Ovary (tissue), 9 donors: ENCODE data around the gene BNIP3. TPM values are rescaled to one million over a fixed set of nuclear protein-coding genes. Genes with fewer than 3 reads are reported as not detected.

Experiments used
- DNase-seq, 5 donors: peaks; one replicate each; pipeline ENCODE4 v3.0.0-alpha.2; 2019 to 2020
- H3K27ac ChIP-seq, 2 donors: fragments of 200-600 bp; one replicate each; pipeline versions ENCODE4 v1.5.1 to v1.8.0; 2019 to 2022
- H3K27me3 ChIP-seq: fragments of 200-600 bp; one replicate; pipeline ENCODE4 v1.8.0; 2022
- H3K36me3 ChIP-seq: fragments of 200-600 bp; sonication (generic); one replicate; pipeline ENCODE4 v1.5.1; 2019
- H3K4me1 ChIP-seq: one replicate; pipeline ENCODE4 v1.8.1; 2013; ENCODE audit warnings: mild to moderate bottlenecking, moderate library complexity; ENCODE audit not compliant: insufficient read depth
- H3K4me3 ChIP-seq: fragments of 200-600 bp; sonication (generic); one replicate; pipeline ENCODE4 v1.5.1; 2017
- H3K9me3 ChIP-seq, 2 donors: fragments of 200-600 bp in 1 of 2; sonication (generic) in 1 of 2; one replicate each; pipeline versions ENCODE4 v1.5.1 to v1.8.1; 2013 to 2019; ENCODE audit warnings: mild to moderate bottlenecking in 1 of 2, moderate library complexity in 1 of 2
- EP300 ChIP-seq: sonication (generic); formaldehyde crosslinking; IDR thresholded peaks from one replicate; pipeline ENCODE4 v1.6.1; 2017; ENCODE audit warnings: antibody characterized with exemption
- POLR2A ChIP-seq: fragments of 450-650 bp; IDR thresholded peaks from one replicate; pipeline ENCODE4 v1.6.1; 2017; ENCODE audit warnings: antibody characterized with exemption, mild to moderate bottlenecking, moderate library complexity
- WGBS, 3 donors: extraction: QIAGEN DNeasy Blood & Tissue Kit in 1 of 3; methylation state at CpG; one replicate each; pipeline versions ENCODE4 v1.1.5 to v1.1.7; 2013 to 2017; 5-methylcytosine and 5-hydroxymethylcytosine counted together
- intact Hi-C, 4 donors: fragments of 100-400 bp; cut with DNase I; formaldehyde crosslinking; loops; one replicate each; pipeline versions ENCODE4 v1.11.0 to v1.15.1; 2022 to 2023
- polyA plus RNA-seq, 2 donors: library from polyadenylated mRNA; stranded (reverse); fragments of 200-250 nt in 1 of 2; fragments of 350-450 nt in 1 of 2; fragmentation: Illumina TruSeq in 1 of 2; extraction: RNeasy Lipid Tissue Mini Kit (QIAGEN cat#74804) in 1 of 2; gene quantifications; one replicate each; pipeline ENCODE4 v1.2.3, GENCODE V29; 2013 to 2014
- total RNA-seq, 7 donors: library from RNA; depleted of rRNA in 2 of 7; stranded (reverse); fragments of >200 nt in 2 of 7; fragmentation: NEBNext Ultra II Directional in 3 of 7; extraction: Animal tissue kit (Norgen Biotek cat#: 25700) in 3 of 7; gene quantifications; one replicate each; pipeline versions ENCODE4 v1.1.0 to v1.2.4, GENCODE V29; 2016 to 2023
- TF ChIP-seq, protein P1 (sequence below), 3 donors: fragments of 450-650 bp in 2 of 3; fragments of 200-600 bp in 1 of 3; IDR thresholded peaks; one replicate each; pipeline versions ENCODE4 v1.5.1 to v1.8.0; 2016 to 2022; ENCODE audit warnings: antibody characterized with exemption in 3 of 3, mild to moderate bottlenecking in 1 of 3
- donor health status: DM: no; HTN: no; CAD: no; lungs with moderate emphysema.
- donor health status: DM: no; HTN: no; CAD: no.
- donor health status: Bipolar disorder and iron deficiency.
- donor health status: DM: yes; HTN: yes; CAD: no.
- donor health status: DM: no; HTN: no; CAD: no.
- donor health status: DM: yes; HTN: yes; CAD: no.

BNIP3 gene
- total and polyA plus RNA-seq, 9 donors: 39.8 to 166 (median 61.9) TPM

DNA sequence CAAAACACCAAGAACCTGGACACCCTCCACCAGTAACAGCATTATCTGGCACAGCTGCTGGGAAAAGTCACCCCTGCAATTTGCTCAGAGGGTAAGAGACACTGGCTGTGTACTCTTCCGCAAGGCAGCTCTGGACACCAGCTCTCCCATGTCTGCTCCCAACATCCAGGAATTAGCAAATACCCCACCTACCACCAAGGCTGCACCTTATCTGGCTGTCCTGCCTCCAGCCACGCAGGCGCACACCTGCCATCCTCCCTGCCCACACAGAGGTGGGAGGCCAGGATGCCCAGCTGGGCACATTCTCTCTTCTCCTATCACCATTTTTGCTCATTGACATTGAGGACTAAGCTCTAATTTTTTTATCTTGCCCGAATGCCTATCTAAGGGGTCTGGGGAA, 20.3 kb upstream of the BNIP3 start:
- Histone ChIP-seq H3K27me3 (no peaks in the 10 kb centered on the region), H3K36me3 (no peaks in the 10 kb centered on the region), H3K27ac (peak overlapping the region; percentile 38 to 44), H3K4me1 (peaks cover 19% of the 10 kb centered on the region), H3K4me3 (no peak overlapping the region), H3K9me3 (no peaks in the 10 kb centered on the region)
- TF ChIP-seq, protein P1, sequence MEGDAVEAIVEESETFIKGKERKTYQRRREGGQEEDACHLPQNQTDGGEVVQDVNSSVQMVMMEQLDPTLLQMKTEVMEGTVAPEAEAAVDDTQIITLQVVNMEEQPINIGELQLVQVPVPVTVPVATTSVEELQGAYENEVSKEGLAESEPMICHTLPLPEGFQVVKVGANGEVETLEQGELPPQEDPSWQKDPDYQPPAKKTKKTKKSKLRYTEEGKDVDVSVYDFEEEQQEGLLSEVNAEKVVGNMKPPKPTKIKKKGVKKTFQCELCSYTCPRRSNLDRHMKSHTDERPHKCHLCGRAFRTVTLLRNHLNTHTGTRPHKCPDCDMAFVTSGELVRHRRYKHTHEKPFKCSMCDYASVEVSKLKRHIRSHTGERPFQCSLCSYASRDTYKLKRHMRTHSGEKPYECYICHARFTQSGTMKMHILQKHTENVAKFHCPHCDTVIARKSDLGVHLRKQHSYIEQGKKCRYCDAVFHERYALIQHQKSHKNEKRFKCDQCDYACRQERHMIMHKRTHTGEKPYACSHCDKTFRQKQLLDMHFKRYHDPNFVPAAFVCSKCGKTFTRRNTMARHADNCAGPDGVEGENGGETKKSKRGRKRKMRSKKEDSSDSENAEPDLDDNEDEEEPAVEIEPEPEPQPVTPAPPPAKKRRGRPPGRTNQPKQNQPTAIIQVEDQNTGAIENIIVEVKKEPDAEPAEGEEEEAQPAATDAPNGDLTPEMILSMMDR (IDR thresholded peaks at IDR 0.05): no peak
- TF ChIP-seq EP300: no peak
- no peak for TF ChIP-seq POLR2A
- DNase-seq: no peak
- intact Hi-C loops: no loop called here
- WGBS, 3 donors: 46 to 66% (median 66%) methylated on average over 4 of the region's 4 CpGs

- Histone ChIP-seq H3K27me3 (no peaks in the 10 kb centered on the region), H3K4me1 (peaks cover 25% of the 10 kb centered on the region), H3K27ac (peak overlapping the region; percentile 38 to 44), H3K36me3 (no peaks in the 10 kb centered on the region), H3K9me3 (no peaks in the 10 kb centered on the region), H3K4me3 (no peak overlapping the region)
- peak in 4 of 5 donors; percentile 51 to 69 (median 57) for DNase-seq
- TF ChIP-seq, protein P1 (IDR thresholded peaks at IDR 0.05): no peak
- no peak for TF ChIP-seq POLR2A
- intact Hi-C loops: no loop called here
- 35 to 47% (median 40%) methylated on average over 15 of the region's 15 CpGs for WGBS, 3 donors
These were observed 19.7 kb upstream of the BNIP3 start for GRCh38 chr10:132001238-132001972.

DNA sequence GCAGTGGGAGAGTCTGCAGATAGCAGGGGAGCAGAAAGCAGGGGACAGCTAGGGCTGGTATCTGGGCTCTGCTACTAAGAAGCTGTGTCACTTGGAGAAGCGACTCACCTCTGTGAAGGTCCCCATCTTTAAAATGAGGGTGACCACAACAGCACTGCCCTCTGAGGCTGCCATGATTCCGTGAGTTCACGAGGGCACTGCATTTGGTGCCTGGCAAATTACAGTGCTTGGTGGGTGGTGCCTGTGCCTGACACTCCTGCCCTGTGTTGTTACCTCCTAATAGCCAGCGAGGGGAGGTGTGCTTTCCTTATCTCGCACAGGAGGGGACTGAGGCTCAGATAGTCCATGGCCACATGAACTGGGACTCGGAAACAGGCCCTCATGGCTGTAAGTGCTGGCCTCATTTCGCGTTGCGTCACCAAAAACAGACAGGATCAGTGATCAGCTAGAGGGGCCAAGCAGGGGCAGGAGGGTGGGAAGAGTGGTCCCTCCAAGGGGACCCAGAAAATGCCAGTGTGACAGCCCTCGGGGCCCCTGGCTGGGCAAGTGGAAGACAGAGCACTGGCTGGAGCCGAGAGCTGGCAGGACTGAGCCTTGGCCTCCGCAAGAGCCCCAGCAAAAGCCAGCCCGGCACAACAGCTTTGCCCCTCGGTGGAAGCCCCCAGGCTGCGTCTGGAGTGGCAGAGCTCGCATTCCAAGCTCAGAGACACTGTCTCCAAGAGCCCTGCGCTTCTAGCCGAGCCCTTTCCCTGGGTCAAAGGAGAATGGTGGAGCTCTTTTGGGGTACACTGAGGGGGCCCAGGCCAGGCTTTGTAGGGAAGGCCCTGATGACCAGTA, 17.3 kb upstream of the BNIP3 start:
- no peaks in the 10 kb centered on the region for H3K36me3 ChIP-seq
- H3K4me3 ChIP-seq: no peak overlapping the region
- TF ChIP-seq, protein P1 (IDR thresholded peaks at IDR 0.05): no peak
- no peak for TF ChIP-seq POLR2A
- TF ChIP-seq EP300: no peak
- intact Hi-C loops: loop anchor here in 1 of 4 donors (5.0 kb wide), 1 partner anchor 97 kb away; the partner anchor contains the start of gene PPP2R2D
- peaks cover 31% of the 10 kb centered on the region for H3K4me1 ChIP-seq
- 90 to 95% (median 91%) methylated on average over 18 of the region's 18 CpGs for WGBS, 3 donors
- peak overlapping the region; percentile 76 to 87 for H3K27ac ChIP-seq
- H3K9me3 ChIP-seq: no peaks in the 10 kb centered on the region
- H3K27me3 ChIP-seq: no peaks in the 10 kb centered on the region
- DNase-seq: no peak

DNA sequence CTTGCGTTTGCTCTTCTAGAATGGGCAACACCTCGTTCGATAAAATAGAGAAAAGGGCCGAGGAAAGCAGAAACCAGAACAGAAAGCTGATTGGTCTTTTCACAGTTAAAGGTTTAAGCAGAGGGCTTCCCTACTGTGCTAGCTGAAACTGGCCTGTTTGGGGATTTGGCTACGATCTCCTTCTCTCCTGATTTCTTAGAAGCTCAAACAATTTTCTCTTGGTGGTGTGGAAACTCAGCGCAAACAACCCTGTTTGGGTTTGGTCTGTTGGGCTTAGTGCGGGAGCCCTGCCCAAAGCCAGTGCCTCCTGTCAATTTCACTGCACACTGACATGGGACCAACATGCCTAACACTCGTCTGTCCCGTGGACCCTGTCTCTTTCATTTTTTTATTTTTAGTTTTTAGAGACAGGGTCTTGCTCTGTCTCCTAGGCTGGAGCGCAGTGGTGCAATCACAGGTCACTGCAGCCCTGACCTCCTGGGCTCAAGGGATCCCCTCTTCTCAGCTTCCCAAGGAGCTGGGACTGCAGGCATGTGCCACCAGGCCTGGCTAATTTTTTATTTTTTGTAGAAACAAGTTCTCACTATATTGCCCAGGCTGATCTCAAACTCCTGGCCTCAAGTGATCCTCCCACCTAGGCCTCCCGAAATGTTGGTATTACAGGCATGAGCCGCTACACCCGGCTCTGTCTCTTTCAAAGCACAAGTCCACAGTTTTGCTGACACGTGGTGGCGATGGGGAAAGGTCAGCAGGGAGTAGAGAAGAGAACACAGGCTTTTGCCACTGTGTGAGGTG, 16.5 kb upstream of the BNIP3 start:
- Histone ChIP-seq H3K27me3 (no peaks in the 10 kb centered on the region), H3K4me1 (peaks cover 31% of the 10 kb centered on the region), H3K27ac (peak overlapping the region; percentile 76 to 87), H3K36me3 (no peaks in the 10 kb centered on the region), H3K9me3 (no peaks in the 10 kb centered on the region), H3K4me3 (no peak overlapping the region)
- intact Hi-C loops: loop anchor here in 1 of 4 donors (5.0 kb wide), 1 partner anchor 96 kb away; the partner anchor contains the start of gene PPP2R2D
- WGBS, 3 donors: 30 to 47% (median 31%) methylated on average over 15 of the region's 15 CpGs
- TF ChIP-seq POLR2A: no peak
- no peak for TF ChIP-seq EP300
- TF ChIP-seq, protein P1 (IDR thresholded peaks at IDR 0.05): no peak
- DNase-seq: no peak
